ENCODE results near the gene LIN52. TPM values are rescaled to one million over a fixed set of nuclear protein-coding genes. Genes with fewer than 3 reads are reported as not detected.

The LIN52 gene
- total and polyA plus RNA-seq, 4 donors, result 7.1 to 13.7 (median 8.2) TPM

DNA sequence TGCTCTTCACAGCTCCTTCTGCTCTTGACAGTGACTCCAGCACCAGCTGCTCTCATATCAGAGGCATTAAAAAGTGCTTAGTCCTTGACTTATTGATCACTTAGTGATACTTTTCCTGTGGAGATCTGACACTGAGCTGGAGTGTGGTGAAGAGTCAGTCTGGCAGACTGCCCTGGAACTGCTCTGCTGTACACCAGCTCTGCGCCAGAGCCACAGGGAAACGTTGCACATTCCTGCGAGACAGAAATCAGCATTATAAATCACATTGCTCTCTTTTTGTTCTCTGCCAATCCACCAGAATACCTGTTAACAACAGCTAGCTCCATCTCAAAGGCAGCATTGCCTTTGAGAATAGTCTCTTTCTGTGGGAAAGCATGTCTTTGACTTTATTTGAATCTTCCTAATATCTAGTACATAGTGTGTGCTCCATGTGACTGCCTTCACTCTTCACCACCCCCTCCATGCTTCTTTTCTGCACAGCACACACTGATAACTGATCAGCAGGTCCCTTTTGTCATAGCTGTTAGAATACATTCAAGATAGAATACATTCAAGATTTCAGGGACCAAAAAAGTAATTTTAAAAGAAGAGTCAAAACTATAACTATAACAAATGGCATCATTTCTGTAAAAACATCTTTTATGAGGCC, 106.3 kb downstream of the LIN52 start:
- DNase-seq (no peak), ATAC-seq (ENCODE audit: insufficient read depth, low FRiP score) (no peak)
- WGBS, 2 donors, result 77 to 86% methylated on average over 3 of the region's 3 CpGs
- TF ChIP-seq, protein P1, sequence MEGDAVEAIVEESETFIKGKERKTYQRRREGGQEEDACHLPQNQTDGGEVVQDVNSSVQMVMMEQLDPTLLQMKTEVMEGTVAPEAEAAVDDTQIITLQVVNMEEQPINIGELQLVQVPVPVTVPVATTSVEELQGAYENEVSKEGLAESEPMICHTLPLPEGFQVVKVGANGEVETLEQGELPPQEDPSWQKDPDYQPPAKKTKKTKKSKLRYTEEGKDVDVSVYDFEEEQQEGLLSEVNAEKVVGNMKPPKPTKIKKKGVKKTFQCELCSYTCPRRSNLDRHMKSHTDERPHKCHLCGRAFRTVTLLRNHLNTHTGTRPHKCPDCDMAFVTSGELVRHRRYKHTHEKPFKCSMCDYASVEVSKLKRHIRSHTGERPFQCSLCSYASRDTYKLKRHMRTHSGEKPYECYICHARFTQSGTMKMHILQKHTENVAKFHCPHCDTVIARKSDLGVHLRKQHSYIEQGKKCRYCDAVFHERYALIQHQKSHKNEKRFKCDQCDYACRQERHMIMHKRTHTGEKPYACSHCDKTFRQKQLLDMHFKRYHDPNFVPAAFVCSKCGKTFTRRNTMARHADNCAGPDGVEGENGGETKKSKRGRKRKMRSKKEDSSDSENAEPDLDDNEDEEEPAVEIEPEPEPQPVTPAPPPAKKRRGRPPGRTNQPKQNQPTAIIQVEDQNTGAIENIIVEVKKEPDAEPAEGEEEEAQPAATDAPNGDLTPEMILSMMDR (IDR thresholded peaks at IDR 0.05; ENCODE audit: control extremely low read depth, extremely low read depth), result no peak
- peaks cover 0 to 6% (median 0%) of the 10 kb centered on the region in 4 donors for H3K36me3 ChIP-seq (ENCODE audit: control insufficient read depth in 4 of 4, insufficient read depth in 4 of 4, low read length in 4 of 4)
- H3K27ac ChIP-seq (ENCODE audit: low read depth in 1 of 2, low read length in 1 of 2), result no peak overlapping the region
- H3K4me1 ChIP-seq (ENCODE audit: control insufficient read depth in 5 of 5, insufficient read depth in 5 of 5, low read length in 5 of 5), result no peaks in the 10 kb centered on the region
- H3K9me3 ChIP-seq (ENCODE audit: control insufficient read depth in 4 of 4, insufficient read depth in 3 of 4, low read length in 3 of 4), result no peaks in the 10 kb centered on the region
- no peaks in the 10 kb centered on the region for H3K27me3 ChIP-seq (ENCODE audit: control insufficient read depth in 3 of 3, insufficient read depth in 3 of 3, low read length in 2 of 3)
- H3K9ac ChIP-seq (ENCODE audit: insufficient read depth in 1 of 2, low read length in 2 of 2), result no peak overlapping the region
- H3K4me3 ChIP-seq, result no peak overlapping the region

DNA sequence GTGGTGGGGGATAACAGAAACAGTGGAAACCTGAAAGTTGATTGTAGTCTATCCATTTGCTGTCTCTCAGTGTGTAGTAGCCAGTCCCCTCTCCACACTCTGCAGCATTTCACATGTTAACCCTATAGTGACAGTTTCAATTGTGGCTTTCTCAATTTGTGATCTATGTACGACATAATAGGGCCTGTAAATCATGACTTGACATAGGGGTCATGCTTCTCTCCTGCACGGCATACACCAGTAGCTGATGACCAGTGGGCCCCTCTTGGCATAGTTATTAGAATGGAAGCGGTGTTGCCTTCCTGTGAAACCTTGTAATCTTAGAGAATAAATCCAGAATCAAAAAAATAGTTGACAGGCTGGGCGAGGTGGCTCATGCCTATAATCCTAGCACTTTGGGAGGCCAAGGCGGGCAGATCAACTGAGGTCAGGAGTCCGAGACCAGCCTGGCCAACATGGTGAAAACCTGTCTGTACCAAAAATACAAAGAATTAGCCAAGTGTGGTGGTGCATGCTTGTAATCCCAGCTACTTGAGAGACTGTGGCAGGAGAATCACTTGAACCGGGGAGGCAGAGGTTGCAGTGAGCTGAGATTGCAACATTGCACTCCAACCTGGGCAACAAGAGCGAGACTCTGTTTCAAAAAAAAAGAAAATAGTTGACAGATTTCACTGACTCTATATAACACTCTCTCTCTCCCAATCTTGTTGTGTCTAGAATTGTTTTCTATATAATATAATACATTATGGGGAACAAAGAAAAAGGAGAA, 109.9 kb downstream of the LIN52 start:
- 81 to 95% methylated on average over 8 of the region's 8 CpGs for WGBS, 2 donors
- no peak for DNase-seq
- Histone ChIP-seq H3K9me3 (ENCODE audit: control insufficient read depth in 4 of 4, insufficient read depth in 3 of 4, low read length in 3 of 4) (no peaks in the 10 kb centered on the region), H3K4me1 (ENCODE audit: control insufficient read depth in 5 of 5, insufficient read depth in 5 of 5, low read length in 5 of 5) (no peaks in the 10 kb centered on the region), H3K4me3 (no peak overlapping the region), H3K9ac (ENCODE audit: insufficient read depth in 1 of 2, low read length in 2 of 2) (no peak overlapping the region), H3K36me3 (ENCODE audit: control insufficient read depth in 4 of 4, insufficient read depth in 4 of 4, low read length in 4 of 4) (peaks cover 0 to 11% (median 8%) of the 10 kb centered on the region in 4 donors), H3K27me3 (ENCODE audit: control insufficient read depth in 3 of 3, insufficient read depth in 3 of 3, low read length in 2 of 3) (no peaks in the 10 kb centered on the region), H3K27ac (ENCODE audit: low read depth in 1 of 2, low read length in 1 of 2) (no peak overlapping the region)
- no peak for ATAC-seq (ENCODE audit: insufficient read depth, low FRiP score)
- TF ChIP-seq, protein P1 (IDR thresholded peaks at IDR 0.05; ENCODE audit: control extremely low read depth, extremely low read depth), result no peak

- Histone ChIP-seq H3K4me3 (no peak overlapping the region), H3K4me1 (ENCODE audit: control insufficient read depth in 5 of 5, insufficient read depth in 5 of 5, low read length in 5 of 5) (no peaks in the 10 kb centered on the region), H3K9ac (ENCODE audit: insufficient read depth in 1 of 2, low read length in 2 of 2) (no peak overlapping the region), H3K9me3 (ENCODE audit: control insufficient read depth in 4 of 4, insufficient read depth in 3 of 4, low read length in 3 of 4) (no peaks in the 10 kb centered on the region), H3K27ac (ENCODE audit: low read depth in 1 of 2, low read length in 1 of 2) (no peak overlapping the region), H3K27me3 (ENCODE audit: control insufficient read depth in 3 of 3, insufficient read depth in 3 of 3, low read length in 2 of 3) (no peaks in the 10 kb centered on the region), H3K36me3 (ENCODE audit: control insufficient read depth in 4 of 4, insufficient read depth in 4 of 4, low read length in 4 of 4) (peaks cover 0 to 13% (median 7%) of the 10 kb centered on the region in 4 donors)
- DNase-seq (no peak), ATAC-seq (ENCODE audit: insufficient read depth, low FRiP score) (no peak)
- TF ChIP-seq, protein P1 (IDR thresholded peaks at IDR 0.05; ENCODE audit: control extremely low read depth, extremely low read depth), result no peak
- 98% methylated on average over 7 of the region's 7 CpGs for WGBS, 2 donors
Observed at GRCh38 chr14:74195623-74196022, 110.9 kb downstream of the LIN52 start.
